ENCODE measurements around the gene IRF2BP2. TPM values are rescaled to one million over a fixed set of nuclear protein-coding genes. Genes with fewer than 3 reads are reported as not detected.

IRF2BP2 gene
- total and polyA plus RNA-seq, 10 of the 15 experiments (the other 5 are each of a cell fraction or from before 2014, with no cell fraction given) = 7.5 to 114 (median 52.3) TPM

DNA sequence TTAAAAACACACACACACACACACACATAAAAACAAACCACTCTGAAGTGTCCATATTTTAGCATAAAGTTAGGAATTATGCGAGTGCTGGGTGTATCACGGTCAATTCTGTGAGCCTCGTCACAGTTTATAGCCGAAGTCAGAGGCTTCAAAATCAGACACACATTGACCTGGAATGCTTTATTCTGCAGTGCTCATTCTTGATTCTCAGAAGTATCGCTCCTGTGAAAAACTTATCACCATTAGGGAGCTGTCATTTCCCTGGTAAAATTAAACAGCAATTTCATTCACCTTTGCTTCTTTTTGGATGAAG lies 8.7 kb upstream of the IRF2BP2 start:
- Histone ChIP-seq H3K27me3 (replicated peaks in 1 of 2; ENCODE audit: control insufficient read depth in 2 of 2, insufficient read depth in 2 of 2, low read length in 1 of 2) (no peaks in the 10 kb centered on the region), H4K20me1 (ENCODE audit: control insufficient read depth, insufficient read depth) (no peaks in the 10 kb centered on the region), H3K79me2 (ENCODE audit: control insufficient read depth, insufficient read depth, low read length) (no peaks in the 10 kb centered on the region), H3K9me3 (replicated peaks; ENCODE audit: control insufficient read depth, insufficient read depth, low read length) (no peaks in the 10 kb centered on the region), H3K4me1 (ENCODE audit: control insufficient read depth, insufficient read depth, low read length) (peaks cover 2% of the 10 kb centered on the region; the same call in 1 of the 2 replicates), H3K4me2 (ENCODE audit: control insufficient read depth, insufficient read depth) (no peak overlapping the region), H3K4me3 (no peak overlapping the region), H2AFZ (ENCODE audit: control insufficient read depth, low read depth, low read length) (no peak overlapping the region), H3K36me3 (ENCODE audit: control insufficient read depth in 2 of 2, insufficient read depth in 2 of 2, low read length in 1 of 2) (no peaks in the 10 kb centered on the region), H3K27ac (ENCODE audit: control insufficient read depth, insufficient read depth) (no peak overlapping the region), H3K9ac (ENCODE audit: control insufficient read depth, insufficient read depth, low read length) (no peak overlapping the region)
- TF ChIP-seq RAD21 (IDR thresholded peaks at IDR 0.05; ENCODE audit: insufficient read depth, low read depth, low read length) (no peak), ATF7 (IDR thresholded peaks at IDR 0.05; ENCODE audit: low read depth) (no peak), MYC (IDR thresholded peaks at IDR 0.05; ENCODE audit: insufficient read depth, insufficient read length, insufficient replicate concordance, low read length, severe bottlenecking) (no peak), PAX5 (IDR thresholded peaks at IDR 0.05; ENCODE audit: borderline replicate concordance, low read depth, low read length) (no peak), EZH2 (IDR thresholded peaks at IDR 0.05; ENCODE audit: borderline replicate concordance, control insufficient read depth, low read depth, low read length) (no peak), WRNIP1 (IDR thresholded peaks at IDR 0.05; ENCODE audit: borderline replicate concordance, low read depth, low read length) (no peak), ATF2 (IDR thresholded peaks at IDR 0.05; ENCODE audit: low read length) (no peak), KDM1A (IDR thresholded peaks at IDR 0.05; ENCODE audit: borderline replicate concordance) (no peak), ZNF24 (IDR thresholded peaks at IDR 0.05) (no peak), ZNF687 (IDR thresholded peaks at IDR 0.05) (no peak), CHD1 (IDR thresholded peaks at IDR 0.05; ENCODE audit: low read depth, low read length) (no peak), ZNF622 (IDR thresholded peaks at IDR 0.05) (no peak), NR2C1 (IDR thresholded peaks at IDR 0.05) (no peak), ZSCAN29 (IDR thresholded peaks at IDR 0.05) (no peak), SIX5 (IDR thresholded peaks at IDR 0.05; ENCODE audit: low read depth, low read length, severe bottlenecking) (no peak), TAF1 (IDR thresholded peaks at IDR 0.05; ENCODE audit: borderline replicate concordance, low read depth, low read length) (no peak)
- CTCF ChIA-PET = interaction anchor here (1.4 to 2.1 kb wide), 2 partner anchors 13 to 103 kb away, joined by 3 to 7 read pairs; no protein-coding TSS in a partner anchor
- SMC1A ChIA-PET (ENCODE audit: uncharacterized antibody, unreplicated experiment) = interaction anchor here (0.6 to 5.0 kb wide), 4 partner anchors 14 to 258 kb away, joined by 3 to 23 read pairs (median 4); no protein-coding TSS in a partner anchor
- POLR2A ChIA-PET = no interaction called here
- DNase-seq (ENCODE audit: low read depth, low spot score) (no peak), FAIRE-seq (no peak), ATAC-seq (no peak)
- BruUV-seq (replicated peaks) = no TSS peak
- WGBS (ENCODE audit: insufficient coverage, insufficient replicate concordance, low lambda C conversion rate, missing lambda C conversion rate) = 85% methylated on average over 5 of the region's 5 CpGs
- in situ Hi-C loops (cut with MboI) = no loop called here
- RAD21 ChIA-PET (ENCODE audit: unreplicated experiment) = no interaction called here
- intact Hi-C loops (cut with micrococcal nuclease; ENCODE audit: unreplicated experiment) = no loop called here
